Middle frontal gyrus (tissue), 1 donor: Measurements from ENCODE around the gene RNF151.

Experiments
- DNase-seq: peaks from one replicate; pipeline ENCODE4 v3.0.0-alpha.2; 2015; ENCODE audit warnings: low spot score; ENCODE audit errors: extremely low spot score

RNF151 gene

GRCh38 chr16:1976951-1977874 lies 10.6 kb downstream of the RNF151 start:
- no peak for DNase-seq

DNA sequence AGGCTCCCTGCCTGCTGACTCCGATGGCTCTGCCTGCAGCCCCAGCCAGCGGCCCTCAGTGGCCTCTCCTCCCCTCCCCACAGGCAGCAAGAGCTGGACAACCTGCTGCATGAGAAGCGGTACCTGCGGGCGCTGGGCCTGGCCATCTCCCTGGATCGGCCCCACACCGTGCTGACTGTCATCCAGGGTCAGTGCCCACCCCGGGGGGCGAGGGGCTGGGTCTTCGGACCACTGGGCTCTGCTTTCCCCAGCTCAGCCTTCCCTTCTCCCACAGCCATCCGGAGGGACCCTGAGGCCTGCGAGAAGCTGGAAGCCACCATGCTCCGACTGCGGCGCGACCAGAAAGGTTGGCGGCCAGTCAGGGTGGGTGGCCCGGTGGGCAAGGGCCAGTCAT lies 11.2 kb downstream of the RNF151 start:
- DNase-seq = no peak

DNA sequence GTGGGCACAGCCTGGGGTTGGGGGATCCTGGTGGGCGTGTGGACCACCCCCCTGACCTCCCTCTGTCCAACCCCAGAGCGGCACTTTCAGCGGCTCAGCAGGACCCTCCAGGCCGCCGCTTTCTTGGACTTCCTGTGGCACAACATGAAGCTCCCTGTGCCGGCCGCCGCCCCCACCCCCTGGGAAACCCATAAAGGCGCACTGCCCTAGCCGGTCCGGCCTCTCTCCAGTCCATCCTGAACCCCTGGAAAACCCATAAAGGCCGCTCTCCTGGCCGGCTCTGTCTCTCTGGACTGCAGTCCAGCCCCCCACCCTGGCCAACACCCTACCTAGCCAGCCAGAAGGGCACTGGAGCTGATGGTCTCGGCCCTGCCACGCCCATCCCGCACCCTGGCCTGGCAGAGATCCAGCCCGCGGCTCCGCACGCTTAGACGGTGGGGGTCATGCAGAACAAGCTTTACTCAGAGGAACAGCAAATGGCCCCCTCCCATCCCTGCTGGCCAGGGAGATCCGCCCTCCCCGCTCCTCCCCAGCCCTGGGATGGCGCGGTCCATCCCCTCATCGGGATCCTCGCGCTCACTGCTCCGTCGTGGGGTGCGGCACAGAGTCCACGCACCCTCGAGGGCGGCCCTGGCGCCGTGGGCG lies 11.9 kb downstream of the RNF151 start:
- no peak for DNase-seq

DNA sequence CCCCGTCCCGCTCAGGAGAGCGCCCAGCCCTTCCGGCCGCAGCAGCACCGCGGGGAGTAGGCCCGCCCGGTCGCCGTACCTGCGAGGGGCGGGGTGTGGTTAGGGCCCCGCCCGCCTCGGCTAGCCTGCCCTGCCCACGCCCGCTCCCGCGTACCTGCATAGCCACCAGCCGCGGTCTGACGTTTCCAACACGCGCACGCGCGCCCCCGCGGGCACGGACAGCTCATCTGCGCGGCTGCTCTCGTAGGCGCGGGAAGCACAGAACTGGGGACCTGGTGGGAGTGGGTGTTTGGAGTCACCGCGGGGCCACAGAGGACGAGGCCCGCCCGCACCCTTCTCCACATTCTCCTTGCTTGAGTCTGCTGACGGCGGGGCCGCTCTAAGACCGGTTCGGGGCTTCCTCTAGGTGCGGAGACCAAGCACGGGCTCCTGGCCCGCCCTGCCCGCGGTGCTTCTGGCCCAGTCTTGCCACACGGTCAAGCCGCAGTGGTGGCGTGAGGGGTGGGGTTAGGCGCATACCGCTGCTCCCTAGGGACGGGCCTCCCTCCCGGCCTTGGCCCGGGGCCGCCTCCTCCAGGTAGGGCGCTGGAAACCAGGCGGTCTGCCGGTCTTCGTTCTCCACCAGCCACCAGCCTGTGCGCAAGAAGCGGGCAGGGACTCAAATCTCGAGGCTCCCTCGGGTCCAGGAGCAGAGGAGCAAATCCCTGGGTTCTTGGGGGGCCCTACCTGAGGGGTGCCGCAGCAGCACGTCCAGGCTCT lies 12.8 kb downstream of the RNF151 start:
- no peak for DNase-seq

- no peak for DNase-seq
Observed at GRCh38 chr16:1980030-1980769, 13.5 kb downstream of the RNF151 start.

DNA sequence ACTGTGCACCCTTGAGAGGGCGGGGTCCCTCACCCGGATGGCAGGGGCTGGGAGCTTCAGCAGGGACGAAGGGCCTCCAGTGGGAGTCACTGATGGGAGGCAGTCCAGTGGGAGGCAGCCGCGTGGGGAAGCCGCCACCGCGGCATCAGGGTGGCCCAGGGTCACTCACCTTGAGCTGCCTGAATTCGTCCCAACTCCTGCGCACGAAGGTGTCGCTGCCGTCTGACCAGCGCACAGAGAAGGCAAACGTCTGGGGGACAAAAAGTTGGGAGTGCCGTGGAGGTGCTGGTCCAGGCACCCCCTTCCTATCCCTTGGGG lies 14.1 kb downstream of the RNF151 start:
- DNase-seq = no peak

DNA sequence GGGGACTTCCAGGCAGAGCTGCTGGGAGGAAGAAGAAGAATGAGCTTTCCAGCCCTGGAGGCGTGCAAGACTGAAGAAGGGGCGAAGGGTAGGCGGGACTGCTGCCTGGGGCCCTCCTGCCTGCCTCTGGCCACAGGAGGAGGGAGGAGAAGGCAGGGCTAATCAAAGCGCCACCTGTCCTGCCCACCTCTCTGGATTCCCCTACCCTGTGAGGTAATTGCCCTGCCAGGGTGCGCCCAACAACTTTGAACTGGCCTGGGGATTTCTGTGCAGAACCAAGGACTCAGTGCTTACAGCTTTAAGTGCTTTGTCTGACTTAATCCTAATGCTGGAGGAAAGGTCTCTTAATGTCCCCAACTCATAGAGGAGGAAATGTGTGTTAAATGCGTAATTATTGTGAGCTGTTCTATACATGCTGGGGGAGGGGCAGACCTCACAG lies 14.8 kb downstream of the RNF151 start, which contains the start of gene NOXO1:
NOXO1 (minus strand) TSS at position 72 of the 439 bp plus-strand sequence. CDS start 290 bp downstream, outside the sequence.
- no peak for DNase-seq

DNA sequence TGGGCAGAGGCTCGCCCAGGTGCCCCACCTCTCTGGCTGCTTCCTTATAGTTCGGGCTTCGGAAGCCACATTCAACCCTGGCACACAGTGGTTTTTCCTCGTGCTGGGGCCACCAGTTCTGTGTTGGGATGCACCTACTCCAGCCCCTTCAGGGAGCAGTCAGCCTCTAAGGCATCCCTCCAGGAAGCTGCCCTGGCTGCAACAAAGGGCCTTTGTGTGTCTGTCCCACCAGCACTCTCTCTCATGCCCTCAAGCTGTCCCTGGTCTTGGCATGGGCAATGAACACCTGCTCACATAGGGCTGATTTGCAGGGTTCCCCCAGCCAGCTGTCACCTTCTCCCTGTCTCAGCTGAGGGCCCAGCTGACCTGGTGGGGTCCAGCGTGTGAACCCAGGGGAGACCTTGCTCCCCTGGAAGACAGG lies 15.4 kb downstream of the RNF151 start:
- no peak for DNase-seq

- no peak for DNase-seq
Observed at GRCh38 chr16:1982991-1983543, 16.4 kb downstream of the RNF151 start.

DNA sequence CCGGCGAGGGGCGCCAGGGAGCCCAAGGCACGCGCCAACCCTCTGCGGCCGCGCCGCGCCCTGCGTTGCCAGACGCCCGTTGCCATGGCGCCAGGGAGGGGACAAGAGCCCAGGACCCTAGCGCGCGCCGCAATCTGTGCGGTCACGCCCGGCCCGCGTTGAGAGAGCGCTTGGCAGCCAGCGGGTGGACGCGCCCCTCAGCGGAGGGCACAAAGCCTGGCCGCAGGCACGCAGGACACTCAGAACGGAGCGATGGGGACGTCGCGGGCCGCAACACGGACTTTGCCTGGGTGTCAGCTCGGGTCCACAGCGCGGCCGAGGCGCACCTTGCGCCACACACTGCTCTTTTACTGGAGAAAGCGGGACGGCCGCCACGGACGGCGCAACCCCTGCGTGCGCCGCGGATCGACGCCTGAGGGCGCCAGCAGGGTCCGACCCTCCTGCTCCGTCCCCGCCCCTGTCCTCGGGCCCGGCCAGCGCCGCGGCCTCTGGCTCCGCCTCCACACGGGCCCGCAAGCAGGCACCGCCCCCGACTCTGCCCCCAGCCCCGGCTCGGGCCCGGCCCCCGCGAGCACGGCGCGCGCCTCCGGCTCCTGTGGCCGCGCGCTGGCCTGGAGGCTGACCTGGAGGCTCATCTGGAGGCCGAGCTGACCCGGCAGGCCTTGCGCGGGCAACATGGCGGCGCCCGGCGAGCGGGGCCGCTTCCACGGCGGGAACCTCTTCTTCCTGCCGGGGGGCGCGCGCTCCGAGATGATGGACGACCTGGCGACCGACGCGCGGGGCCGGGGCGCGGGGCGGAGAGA lies 17.1 kb downstream of the RNF151 start, which contains the start of gene GFER:
GFER (plus strand) TSS at position 650 of the 803 bp plus-strand sequence; CDS start at position 676, 26 bp downstream.
- DNase-seq = peak; percentile 74

DNA sequence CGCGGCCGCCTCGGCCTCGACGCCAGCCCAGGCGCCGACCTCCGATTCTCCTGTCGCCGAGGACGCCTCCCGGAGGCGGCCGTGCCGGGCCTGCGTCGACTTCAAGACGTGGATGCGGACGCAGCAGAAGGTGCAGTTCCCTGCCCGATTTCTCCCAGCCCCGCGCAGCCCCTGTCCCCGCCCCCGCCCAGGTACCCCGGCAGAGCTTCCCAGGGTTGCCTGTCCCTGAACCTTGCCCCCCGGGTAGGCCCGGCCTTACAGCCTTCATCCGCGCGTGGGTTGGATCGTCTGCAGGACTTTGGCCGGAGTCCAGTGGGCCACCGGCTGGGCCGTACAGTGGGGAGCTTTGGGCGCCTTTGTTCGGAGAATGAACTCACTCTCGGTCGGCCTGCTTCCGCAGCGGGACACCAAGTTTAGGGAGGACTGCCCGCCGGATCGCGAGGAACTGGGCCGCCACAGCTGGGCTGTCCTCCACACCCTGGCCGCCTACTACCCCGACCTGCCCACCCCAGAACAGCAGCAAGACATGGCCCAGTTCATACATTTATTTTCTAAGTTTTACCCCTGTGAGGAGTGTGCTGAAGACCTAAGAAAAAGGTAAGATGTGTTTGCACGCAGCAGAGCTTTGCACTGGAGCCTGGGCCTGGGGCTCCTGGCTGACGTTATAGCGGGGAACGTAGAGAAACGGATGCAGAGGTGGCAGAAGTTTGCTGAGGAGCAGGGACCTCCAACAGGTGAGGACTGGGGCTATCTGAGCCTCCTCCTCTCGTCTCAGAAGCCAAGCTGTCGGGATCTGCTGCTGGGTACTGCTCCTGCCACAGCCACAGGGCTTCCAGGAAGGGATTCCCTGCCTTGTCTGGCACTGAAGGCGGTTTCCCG lies 17.9 kb downstream of the RNF151 start:
- DNase-seq = no peak

- DNase-seq = no peak
Observed at GRCh38 chr16:1985466-1986150, 19.0 kb downstream of the RNF151 start.

DNA sequence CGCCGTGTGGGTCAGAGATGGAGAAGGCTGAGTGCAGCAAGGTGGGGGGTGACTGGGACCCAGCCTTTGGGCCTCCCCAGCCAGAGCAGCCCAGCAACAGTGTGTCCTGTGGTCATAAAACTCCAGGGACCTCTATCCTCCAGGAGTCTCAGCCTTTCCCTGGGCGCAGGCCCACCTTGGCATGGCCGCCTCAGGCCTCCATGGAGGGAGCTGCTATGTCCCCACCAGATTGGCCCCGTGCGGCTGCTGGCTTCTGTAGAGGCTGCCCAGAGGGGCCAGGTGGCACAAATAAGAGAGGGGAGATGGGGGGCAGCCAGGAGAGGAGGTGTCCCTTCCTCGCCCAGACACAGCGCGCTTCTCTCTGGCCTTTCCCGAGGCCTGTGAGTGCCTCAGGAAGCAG lies 20.5 kb downstream of the RNF151 start:
- DNase-seq = no peak

DNA sequence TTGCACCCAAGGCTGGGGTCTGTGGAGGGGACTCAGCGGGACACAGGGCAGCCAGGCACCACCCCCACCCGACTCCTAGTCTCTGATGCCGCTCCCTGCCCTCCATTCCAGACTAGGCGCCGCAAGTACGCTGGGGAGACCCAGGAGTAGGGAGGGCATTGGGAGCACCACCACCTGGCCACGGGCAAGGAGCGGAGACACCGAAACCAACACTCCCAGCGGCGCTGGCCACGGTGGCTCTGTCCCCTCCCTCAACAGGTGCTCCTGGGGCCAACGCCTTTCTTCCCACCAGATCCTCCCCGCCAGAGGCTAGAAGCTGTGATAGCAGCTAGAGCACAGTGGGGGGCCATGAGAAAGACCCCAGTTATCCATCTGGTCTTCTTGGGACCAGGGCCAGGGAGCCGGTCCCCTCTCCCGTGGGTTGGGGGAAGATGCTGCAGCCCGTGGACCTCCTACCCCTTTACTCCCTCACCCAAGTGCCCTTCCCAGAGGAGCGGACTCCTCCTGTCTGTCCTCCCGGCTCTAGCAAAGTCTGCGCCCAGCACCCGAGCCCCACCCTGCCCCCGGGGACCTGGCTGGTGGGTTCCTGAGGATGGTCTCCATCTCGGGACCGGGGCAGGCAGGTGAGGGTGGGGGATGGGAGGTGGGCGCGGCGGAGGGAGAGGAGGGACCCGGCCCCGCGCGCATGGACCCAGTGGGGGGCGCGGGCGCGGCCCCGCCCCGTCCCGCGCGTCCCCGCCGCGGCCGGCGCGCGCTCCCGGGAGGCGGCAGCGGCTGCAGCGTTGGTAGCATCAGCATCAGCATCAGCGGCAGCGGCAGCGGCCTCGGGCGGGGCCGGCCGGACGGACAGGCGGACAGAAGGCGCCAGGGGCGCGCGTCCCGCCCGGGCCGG lies 22.8 kb downstream of the RNF151 start, which contains the start of gene SYNGR3:
SYNGR3 (plus strand) TSS at position 762 of the 892 bp plus-strand sequence. CDS start 133 bp downstream, outside the sequence.
- no peak for DNase-seq

DNA sequence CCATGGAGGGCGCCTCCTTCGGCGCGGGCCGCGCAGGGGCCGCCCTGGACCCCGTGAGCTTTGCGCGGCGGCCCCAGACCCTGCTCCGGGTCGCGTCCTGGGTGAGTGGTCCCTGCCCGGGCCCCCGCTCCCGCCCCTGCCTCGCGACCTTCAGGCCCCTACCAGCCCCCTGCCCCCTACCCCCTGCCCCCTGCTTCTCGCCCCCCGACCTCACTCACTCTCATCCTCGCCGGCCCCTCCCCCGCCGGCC lies 23.4 kb downstream of the RNF151 start:
- no peak for DNase-seq

DNA sequence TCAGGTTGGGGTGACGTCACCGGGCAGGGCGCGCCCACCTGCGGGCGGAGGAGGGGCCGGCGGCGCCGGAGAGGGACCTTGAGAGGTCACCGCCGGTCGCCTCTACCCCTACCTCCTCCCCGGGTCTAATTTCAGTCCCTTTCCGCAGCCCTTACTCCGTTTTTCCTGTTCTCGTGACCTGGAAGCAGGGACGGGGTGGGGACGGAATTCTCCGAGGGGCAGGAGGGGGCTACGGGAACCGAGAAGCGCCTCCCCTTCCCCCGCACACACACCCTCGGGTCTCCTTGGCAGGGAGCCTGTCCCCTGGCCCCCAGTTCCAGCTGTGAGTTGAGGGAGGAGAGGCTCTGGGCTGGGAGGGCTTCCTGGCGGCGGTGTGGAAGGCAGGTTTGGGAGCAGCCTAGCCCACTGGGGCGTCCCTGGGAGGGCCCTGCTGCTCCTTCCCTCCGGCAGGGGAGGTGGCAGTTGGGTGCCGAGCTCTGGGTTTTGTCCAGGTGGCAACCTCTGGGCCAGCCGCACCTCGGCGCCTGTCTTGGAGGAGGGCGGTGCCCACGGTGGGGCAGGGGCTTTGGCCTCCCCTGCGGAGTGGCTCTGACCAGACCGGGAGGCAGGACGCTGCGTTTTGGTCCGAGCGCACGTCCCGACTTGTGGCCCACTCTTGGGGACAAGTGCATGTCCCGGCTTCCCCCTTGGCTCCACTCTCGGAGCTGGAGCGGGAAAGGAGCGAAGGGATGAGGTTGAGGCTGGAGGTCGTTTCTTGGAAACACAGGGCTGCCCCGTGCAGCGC lies 23.9 kb downstream of the RNF151 start:
- no peak for DNase-seq

DNA sequence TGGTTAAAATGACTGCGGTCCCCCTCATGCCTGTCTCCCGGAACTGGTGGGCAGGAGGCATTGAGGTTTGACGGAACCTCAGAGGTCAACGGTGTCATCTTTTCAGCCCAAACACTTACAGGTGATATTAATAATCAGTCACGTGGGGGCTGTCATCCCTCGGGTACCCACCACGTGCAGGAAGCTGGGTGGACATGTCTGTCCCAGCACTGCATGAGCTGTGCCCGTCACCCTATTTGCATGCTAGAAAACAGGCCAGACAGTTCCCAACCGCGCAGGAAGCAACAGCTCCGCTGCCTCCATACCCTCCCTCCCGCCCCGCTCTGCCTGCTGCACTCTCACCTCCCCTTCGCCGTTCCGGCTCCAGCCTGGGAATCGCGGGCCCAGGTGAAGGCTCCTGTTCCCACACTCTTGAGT lies 24.5 kb downstream of the RNF151 start:
- no peak for DNase-seq
